HL-60 (cell line): ENCODE results near the gene PPP1R12B.
A peak's percentile ranks its signal among the peaks of the same experiment; 100 is the strongest.

Experiments
- DNase-seq, 2 experiments: peaks; one replicate each; pipeline ENCODE4 v3.0.0-alpha.2; 2010 to 2020; ENCODE audit warnings: low read depth in 1 of 2, low spot score in 1 of 2
- H3K27ac ChIP-seq: fragments of 250-450 bp; sonication (Bioruptor Pico); replicated peaks from 2 replicates; pipeline ENCODE4 v1.5.1; 2020; ENCODE audit warnings: mild to moderate bottlenecking, moderate library complexity
- H3K27me3 ChIP-seq: fragments of 250-450 bp; sonication (Bioruptor Pico); 2 replicates; pipeline ENCODE4 v1.5.1; 2021; ENCODE audit warnings: mild to moderate bottlenecking, moderate library complexity; ENCODE audit not compliant: insufficient read depth, poor library complexity, severe bottlenecking
- H3K4me3 ChIP-seq: replicated peaks from 2 replicates; pipeline ENCODE4 v1.5.1; 2011; ENCODE audit warnings: mild to moderate bottlenecking, control low read depth, low read length; ENCODE audit not compliant: insufficient read depth
- CTCF ChIP-seq: IDR thresholded peaks from one replicate; pipeline ENCODE4 v1.5.1; 2011; ENCODE audit warnings: low read length, control low read depth, inconsistent platforms; ENCODE audit not compliant: insufficient read depth
- GABPA ChIP-seq: IDR thresholded peaks from 2 replicates; pipeline ENCODE4 v1.6.1; 2012; ENCODE audit warnings: low read depth
- POLR2AphosphoS5 ChIP-seq: IDR thresholded peaks from 2 replicates; pipeline ENCODE4 v1.6.1; 2012; ENCODE audit warnings: low read depth
- SPI1 ChIP-seq: IDR thresholded peaks from 2 replicates; pipeline ENCODE4 v1.6.1; 2012; ENCODE audit warnings: low read depth, mild to moderate bottlenecking, borderline replicate concordance
- TF ChIP-seq, protein P1 (sequence below): IDR thresholded peaks from 2 replicates; pipeline ENCODE4 v1.6.1; 2012; ENCODE audit warnings: low read depth; ENCODE audit not compliant: insufficient replicate concordance

The PPP1R12B gene

DNA sequence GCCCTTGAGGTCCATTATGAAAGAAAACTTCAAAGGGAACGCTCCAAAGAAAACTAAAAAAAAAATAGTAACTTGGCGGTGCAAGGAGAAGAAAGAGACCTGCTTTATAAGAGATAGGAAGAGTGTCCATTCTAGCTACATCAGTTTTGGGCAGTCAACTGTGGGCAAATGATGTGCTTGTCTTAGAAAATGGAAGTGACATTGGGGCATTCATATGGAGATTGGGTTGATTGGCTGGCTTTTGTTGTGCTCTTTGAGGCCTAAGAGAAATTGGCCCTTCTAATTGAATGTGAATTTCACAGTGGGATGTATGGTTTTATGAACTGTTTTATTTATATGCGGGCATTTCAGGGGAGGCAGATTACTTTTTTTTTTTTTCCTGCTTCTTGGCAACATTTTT, 13.2 kb downstream of the PPP1R12B start:
- H3K4me3 ChIP-seq: no peak overlapping the region
- no peak for DNase-seq
- no peak overlapping the region for H3K27ac ChIP-seq
- TF ChIP-seq SPI1 (no peak), POLR2AphosphoS5 (no peak), CTCF (no peak), GABPA (no peak)
- TF ChIP-seq, protein P1, sequence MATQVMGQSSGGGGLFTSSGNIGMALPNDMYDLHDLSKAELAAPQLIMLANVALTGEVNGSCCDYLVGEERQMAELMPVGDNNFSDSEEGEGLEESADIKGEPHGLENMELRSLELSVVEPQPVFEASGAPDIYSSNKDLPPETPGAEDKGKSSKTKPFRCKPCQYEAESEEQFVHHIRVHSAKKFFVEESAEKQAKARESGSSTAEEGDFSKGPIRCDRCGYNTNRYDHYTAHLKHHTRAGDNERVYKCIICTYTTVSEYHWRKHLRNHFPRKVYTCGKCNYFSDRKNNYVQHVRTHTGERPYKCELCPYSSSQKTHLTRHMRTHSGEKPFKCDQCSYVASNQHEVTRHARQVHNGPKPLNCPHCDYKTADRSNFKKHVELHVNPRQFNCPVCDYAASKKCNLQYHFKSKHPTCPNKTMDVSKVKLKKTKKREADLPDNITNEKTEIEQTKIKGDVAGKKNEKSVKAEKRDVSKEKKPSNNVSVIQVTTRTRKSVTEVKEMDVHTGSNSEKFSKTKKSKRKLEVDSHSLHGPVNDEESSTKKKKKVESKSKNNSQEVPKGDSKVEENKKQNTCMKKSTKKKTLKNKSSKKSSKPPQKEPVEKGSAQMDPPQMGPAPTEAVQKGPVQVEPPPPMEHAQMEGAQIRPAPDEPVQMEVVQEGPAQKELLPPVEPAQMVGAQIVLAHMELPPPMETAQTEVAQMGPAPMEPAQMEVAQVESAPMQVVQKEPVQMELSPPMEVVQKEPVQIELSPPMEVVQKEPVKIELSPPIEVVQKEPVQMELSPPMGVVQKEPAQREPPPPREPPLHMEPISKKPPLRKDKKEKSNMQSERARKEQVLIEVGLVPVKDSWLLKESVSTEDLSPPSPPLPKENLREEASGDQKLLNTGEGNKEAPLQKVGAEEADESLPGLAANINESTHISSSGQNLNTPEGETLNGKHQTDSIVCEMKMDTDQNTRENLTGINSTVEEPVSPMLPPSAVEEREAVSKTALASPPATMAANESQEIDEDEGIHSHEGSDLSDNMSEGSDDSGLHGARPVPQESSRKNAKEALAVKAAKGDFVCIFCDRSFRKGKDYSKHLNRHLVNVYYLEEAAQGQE: no peak
- no peaks in the 10 kb centered on the region for H3K27me3 ChIP-seq

GRCh38 chr1:202362212-202362611, 13.7 kb downstream of the PPP1R12B start:
- no peaks in the 10 kb centered on the region for H3K27me3 ChIP-seq
- H3K4me3 ChIP-seq: no peak overlapping the region
- no peak for TF ChIP-seq POLR2AphosphoS5
- TF ChIP-seq, protein P1: no peak
- TF ChIP-seq CTCF: no peak
- TF ChIP-seq SPI1: no peak
- no peak for TF ChIP-seq GABPA
- no peak for DNase-seq
- no peak overlapping the region for H3K27ac ChIP-seq

GRCh38 chr1:202365092-202365815, 16.8 kb downstream of the PPP1R12B start:
- Histone ChIP-seq H3K4me3 (no peak overlapping the region), H3K27ac (no peak overlapping the region)
- DNase-seq: peak in 1 of 2 experiments; percentile 49

More at GRCh38 chr1:202365092-202365815, 16.8 kb downstream of the PPP1R12B start:
- TF ChIP-seq SPI1 (no peak), POLR2AphosphoS5 (no peak), GABPA (no peak), CTCF (no peak)
- TF ChIP-seq, protein P1: no peak
- H3K27me3 ChIP-seq: no peaks in the 10 kb centered on the region
